Suppressor macrophage treated with lipopolysaccharide for 4 hours (primary cell): ENCODE results near the gene DNM2.
"Not testable (repeated sequence)": the region's sequence is repeated elsewhere in the genome, so short reads cannot be mapped to it uniquely, and the experiment has no call there.

Experiments used
- DNase-seq: peaks from one replicate; pipeline ENCODE4 v3.0.0-alpha.2; 2020

The DNM2 gene

DNA sequence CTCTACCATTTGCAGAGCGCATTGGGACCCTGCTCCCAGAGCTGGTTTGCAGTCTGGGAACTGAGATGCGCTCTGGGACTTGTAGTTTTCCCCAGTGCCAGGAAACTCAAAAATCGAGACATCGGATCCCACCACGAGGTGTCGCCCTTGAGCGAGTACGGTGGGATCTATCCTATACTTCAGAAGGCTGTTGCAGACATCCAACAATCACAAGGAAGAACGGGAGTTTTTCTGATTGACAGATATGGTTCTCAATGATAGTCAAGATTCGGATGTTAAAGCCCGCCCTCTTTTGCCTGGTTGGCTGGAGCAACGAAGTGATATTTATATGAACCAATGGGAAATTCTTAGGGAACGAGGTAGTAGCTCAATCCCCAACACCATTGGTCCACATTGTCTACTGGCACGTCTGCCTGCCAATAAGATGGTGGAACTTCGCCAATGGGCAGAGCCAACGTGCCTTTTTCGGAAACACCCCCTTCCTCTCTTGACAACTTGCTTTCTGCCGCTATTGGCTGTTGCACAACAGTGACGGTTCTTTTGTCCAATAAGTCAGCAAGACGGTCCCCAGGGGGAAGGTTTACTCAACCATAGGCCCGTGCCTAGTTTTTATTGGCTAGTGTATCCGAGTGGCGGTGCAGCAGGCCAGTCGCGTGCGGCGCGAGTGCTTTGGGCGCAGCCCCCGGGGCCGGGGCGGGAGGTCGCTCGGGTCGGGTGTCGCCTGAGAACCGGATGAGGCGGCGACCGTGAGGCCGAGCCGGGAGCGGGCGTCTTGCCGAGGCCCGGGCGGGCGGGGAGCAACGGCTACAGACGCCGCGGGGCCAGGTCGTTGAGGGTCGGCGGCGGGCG is at the start of gene DNM2:
Gene DNM2, plus strand, starts transcription at position 724 of the 849 bp plus-strand sequence. CDS start 164 bp downstream, outside the sequence.
- peak; percentile 100 for DNase-seq

DNA sequence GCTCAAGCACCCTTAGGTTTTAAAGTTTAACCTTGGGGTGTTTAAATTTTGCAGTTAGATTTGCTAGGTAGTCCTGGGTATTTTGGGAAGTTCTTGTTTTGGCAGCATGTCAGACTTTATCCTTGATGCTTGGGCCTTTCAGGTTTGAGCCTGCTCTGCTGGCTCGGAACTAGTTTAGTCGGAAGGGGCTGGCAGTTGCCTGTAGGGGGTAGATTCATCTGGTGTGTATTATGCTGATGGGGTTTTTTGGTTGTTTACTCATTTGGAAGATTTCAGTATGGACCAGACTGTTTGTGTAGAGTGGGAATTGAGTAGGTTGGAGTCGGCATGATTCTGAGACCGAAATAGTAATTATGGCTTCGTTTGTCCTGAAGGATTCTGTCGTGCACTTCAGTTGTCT is 48.6 kb upstream of the DNM2 start:
- DNase-seq, result no peak

DNA sequence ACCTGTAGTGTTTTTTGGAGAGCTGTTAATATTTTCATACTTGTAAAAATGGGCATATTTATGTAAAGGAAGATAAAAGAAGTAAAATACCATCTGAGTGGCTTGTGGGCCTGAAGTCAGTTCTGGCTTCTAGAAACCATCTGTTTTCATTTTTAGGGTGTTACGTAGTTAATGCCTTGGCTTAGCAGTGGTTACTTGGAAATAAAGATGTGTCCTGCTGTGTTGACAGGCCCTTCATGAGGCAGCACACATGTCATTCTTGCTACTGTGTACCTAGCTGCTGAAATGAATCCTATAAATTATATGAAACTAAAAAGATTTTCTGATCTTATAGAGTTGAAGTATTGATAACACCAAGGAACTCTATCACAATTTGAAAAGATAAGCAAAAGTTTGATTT is 47.7 kb upstream of the DNM2 start:
- no peak for DNase-seq

DNA sequence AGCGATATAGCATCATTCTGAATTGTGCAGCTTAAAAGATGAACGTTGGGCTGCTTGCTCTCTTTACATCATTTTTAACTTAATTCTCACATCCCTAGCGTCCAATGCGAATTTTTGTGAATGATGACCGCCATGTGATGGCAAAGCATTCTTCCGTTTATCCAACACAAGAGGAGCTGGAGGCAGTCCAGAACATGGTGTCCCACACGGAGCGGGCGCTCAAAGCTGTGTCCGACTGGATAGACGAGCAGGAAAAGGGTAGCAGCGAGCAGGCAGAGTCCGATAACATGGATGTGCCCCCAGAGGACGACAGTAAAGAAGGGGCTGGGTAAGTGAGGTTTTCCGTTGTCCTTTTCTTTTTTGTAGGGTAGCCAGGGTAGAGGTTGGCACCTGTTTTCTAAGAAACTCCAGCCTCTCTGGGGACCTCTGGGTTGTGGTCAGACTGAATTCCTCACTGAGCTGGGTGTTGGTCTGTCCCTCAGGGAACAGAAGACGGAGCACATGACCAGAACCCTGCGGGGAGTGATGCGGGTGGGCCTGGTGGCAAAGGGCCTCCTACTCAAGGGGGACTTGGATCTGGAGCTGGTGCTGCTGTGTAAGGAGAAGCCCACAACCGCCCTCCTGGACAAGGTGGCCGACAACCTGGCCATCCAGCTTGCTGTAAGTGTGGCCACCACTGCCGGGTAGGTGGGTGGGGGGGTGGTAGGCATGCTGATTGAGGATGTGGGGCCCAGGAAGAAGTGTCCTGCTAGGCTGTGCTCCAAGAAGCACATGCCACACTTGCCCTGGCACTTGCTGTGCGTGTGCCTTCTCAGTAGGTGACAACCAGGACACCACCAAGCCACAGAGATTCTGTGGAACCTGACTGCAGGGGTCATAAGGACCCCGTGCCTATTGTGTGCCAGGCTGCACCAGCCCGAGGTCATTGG is 46.7 kb upstream of the DNM2 start:
- DNase-seq, result no peak

DNA sequence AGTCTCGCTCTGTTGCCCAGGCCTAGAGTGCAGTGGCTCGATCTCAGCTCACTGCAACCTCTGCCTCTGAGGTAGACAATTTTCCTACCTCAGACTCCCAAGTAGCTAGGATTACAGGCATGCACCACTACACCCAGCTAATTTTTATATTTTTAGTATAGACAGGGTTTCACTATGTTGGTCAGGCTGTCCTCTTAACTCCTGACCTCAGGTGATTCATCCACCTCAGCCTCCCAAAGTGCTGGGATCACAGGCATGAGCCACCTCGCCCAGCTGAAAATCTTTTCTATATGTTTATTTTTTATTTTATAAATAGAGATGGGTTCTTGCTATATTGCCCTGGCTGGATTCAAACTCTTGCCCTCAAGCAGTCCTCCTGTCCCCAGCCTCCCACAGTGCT is 46.0 kb upstream of the DNM2 start:
- DNase-seq, result not testable (repeated sequence)

DNA sequence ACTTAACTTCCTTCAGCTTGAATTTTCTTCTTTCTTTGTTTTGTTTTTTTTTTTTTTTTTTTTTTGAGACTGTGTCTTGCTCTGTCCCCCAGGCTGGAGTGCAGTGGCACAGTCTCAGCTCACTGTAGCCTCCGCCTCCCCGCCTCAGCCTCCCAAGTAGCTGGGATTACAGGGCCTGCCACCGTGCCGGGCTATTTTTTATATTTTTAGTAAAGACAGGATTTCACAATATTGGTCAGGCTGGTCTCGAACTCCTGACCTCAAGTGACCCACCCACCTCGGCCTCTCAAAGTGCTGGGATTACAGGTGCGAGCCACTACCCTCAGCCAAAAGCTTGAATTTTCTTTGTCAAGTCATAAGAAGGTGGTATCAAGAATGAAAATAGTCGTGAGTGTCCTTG is 42.7 kb upstream of the DNM2 start:
- not testable (repeated sequence) for DNase-seq

DNA sequence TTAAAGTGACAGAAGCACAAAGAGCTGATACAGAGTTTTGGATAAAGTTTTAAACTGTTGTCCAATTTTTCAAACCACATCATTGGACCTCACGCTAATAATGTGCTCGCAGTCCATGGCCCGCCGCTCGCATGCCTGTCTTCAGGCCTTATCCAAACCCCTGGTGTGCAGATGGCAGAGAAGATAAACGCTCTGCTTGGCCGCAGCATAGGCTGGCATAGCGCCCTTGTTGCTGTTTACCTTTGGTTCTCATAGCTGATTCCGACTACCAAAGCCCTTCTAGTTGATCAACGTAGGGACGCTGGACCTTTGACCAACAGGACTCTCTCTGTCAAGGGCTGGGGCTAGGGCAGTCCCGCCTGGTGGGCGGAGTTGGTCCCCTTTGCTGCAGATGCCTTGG is 40.1 kb upstream of the DNM2 start:
- DNase-seq, result no peak

DNA sequence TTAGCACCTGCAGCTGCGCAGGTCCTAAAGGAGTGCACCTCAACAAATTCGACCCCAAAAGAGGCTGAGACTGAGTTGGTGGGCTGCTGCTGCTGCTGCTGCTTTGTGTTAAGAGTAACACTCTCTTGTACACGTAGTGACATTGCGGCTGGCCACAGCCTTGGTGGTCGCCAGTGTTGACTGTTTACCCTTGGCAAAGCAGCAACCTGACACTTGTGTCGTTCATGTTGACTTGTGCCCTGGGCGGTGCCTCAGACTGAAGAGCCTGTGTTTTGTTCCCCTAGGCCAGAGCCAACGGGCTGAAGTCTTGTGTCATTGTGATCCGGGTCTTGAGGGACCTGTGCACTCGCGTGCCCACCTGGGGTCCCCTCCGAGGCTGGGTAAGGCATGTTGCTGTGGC is 39.1 kb upstream of the DNM2 start:
- DNase-seq, result no peak

DNA sequence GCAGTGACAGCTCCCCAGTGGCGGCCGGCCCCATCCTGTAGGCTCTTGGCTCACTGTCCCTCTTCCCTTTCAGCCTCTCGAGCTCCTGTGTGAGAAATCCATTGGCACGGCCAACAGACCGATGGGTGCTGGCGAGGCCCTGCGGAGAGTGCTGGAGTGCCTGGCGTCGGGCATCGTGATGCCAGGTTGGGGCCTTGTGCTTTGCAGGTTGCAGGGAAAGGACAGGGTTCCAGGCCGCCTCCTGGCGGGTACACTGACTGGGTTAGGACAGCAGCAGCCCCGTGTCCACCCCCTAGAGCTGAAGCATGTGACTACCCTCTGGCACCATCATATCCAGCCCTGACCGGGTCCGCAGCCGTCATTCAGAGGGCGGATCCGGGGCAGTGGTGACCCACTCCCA is 38.1 kb upstream of the DNM2 start:
- no peak for DNase-seq

DNA sequence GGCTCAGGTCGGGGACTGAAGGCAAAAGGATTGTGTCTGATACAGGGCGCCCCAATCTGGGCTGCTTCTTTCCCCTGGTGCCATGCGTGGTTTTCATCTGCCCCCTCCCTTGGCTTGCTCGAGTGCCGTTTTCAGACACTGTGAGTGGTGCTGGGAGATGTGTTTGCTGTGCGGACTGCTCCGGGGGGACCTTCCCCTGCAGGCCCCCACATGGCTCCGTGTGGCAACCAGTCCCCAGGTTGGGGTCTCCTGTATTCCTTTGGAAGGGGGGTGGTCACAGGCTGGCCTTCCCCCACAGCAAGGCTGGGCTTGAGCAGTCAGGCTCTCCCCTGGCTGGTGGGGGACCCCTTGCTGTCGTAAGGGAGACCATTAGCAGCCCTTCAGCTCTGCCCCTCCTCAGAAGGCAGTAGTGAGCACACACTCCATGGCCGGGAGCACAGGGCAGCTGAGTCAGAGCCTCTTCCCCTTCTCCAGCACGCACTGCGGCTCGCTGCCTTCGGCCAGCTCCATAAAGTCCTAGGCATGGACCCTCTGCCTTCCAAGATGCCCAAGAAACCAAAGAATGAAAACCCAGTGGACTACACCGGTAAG is 37.2 kb upstream of the DNM2 start:
- DNase-seq, result no peak

DNA sequence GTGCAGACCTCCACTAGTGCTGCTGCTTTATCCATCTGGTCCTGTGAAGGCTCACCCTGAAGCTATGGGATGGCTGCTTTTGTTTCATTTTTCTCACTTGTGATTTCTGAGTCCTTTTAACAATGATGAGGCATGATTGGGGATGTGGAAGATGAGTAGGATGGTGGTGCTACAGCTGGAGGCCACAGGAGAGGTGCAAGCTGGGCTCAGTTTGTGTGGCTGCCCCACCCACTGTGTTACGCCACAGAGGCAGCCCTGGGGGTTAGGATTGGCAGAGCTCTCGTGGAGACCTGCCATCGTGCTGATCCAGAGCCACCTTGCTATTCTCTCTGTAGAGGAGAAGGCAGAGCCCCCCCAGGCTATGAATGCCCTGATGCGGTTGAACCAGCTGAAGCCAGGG is 36.2 kb upstream of the DNM2 start:
- DNase-seq, result no peak

DNA sequence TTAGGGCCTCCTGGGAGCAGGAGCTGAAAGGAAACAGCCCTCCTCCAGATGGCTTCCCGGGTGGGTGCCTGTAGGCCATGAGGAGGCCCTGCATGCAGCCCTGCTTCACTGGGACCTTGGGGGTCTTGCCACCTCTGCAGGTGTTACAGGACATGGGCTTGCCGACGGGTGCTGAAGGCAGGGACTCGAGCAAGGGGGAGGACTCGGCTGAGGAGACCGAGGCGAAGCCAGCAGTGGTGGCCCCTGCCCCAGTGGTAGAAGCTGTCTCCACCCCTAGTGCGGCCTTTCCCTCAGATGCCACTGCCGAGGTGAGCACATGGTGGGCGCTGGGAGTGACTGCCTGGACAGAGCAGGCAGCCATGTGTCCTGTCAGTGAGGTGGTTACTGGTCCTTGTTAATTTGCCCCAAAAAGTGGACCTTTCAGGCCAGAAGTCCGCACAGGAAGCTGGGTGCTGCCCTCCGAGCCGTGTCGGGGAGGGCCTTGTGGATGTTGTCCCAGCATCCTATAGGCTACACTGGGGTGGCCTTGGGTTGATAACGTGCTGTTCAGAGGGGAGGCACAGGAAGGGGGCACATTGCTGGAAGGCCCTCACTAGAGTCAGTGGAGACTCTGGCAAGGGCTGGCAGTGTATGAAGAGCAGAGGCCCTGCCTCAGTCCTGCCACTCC is 35.3 kb upstream of the DNM2 start:
- DNase-seq, result no peak

DNA sequence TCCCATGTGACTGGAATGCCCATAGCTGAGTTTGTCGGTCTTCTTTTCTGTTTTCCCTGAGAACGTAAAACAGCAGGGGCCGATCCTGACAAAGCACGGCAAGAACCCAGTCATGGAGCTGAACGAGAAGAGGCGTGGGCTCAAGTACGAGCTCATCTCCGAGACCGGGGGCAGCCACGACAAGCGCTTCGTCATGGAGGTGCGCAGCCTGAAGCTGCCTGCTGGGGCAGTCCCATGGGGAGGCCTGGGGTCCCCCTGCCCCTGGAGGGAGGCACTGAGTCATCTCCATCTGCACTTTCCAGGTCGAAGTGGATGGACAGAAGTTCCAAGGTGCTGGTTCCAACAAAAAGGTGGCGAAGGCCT is 34.8 kb upstream of the DNM2 start:
- DNase-seq, result no peak

DNA sequence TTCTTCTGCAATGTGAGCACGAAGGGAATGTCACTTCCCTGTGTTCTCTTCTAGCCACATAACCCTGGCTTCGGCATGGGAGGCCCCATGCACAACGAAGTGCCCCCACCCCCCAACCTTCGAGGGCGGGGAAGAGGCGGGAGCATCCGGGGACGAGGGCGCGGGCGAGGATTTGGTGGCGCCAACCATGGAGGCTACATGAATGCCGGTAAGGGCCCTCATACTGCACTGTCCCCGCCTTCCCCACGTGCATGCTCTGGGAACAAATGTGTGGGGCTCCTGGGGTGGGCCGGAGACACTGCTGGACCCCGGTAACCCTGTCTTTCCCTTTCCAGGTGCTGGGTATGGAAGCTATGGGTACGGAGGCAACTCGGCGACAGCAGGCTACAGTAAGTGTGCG is 34.3 kb upstream of the DNM2 start:
- no peak for DNase-seq

DNA sequence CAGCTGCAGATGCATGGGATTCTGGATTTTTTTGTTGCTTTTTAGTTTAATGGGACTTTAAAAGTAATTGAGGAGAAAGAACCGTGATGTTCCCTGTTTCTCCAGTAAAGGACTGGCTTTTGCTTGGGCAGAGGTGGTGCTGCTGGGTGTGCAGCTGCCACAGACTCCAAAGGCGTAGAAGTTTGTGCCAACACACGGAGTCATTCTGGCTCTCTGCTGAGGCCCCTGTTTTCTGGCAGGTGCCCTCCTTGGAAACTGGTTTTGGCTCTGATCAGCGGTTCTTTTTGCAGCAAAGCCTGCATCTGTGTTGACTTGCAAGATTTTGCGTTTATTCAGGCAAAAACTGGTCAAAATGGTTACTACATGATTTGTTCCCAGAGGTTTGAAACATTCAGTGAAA is 32.7 kb upstream of the DNM2 start:
- no peak for DNase-seq

DNA sequence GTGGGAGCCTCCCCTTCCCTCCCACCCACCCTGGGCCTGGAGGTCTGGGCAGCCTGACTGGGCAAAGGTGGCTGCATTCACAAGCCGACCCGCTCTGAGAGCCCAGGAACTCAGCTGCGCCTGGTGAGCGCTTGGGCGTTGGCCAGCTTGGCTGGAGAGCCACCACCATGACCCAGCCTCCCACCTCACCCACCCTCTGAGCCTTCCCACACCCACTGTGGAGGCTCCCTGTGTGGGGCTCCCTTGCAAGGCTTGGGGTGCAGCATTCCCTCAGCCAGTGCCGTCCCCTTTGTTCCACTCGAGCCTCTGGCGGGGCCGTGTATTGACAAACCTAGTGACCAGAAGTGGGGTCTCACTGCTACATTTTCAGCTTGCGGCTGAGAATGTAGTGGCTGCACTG is 31.7 kb upstream of the DNM2 start:
- no peak for DNase-seq

DNA sequence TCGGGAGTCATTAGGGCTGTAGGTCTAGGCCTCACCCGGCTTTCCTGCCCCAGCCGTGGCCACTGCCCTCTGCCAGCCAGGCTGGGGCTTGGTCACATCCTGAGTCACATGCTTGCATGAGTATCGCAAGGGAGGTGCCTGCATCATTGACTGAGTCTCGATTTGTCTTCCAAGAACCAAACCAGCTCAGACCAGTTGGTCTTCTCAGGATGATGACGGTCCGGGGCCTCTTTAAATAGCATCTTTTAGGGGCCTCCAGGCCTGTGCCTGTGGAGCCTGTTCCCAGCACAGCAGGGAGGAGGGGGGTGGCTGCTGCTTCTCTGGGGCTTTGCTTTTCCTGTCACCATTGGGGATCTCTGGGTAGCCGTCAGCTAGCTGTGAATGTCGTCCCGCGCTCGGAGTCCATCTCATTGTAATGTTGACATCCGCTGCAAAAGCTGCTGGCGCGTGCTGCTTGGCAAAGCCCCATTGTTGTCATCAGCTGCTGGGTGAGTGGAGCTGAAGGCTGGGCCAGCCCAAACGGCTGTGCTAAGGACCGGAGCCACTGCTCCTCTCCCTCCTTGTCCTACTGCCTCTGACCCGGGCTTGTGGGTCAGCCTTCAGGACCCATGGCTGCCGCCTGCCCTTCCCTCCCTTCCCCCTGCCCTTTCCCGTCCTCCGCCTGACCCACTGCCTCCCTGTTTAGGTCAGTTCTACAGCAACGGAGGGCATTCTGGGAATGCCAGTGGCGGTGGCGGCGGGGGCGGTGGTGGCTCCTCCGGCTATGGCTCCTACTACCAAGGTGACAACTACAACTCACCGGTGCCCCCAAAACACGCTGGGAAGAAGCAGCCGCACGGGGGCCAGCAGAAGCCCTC is 31.0 kb upstream of the DNM2 start:
- DNase-seq, result no peak

DNA sequence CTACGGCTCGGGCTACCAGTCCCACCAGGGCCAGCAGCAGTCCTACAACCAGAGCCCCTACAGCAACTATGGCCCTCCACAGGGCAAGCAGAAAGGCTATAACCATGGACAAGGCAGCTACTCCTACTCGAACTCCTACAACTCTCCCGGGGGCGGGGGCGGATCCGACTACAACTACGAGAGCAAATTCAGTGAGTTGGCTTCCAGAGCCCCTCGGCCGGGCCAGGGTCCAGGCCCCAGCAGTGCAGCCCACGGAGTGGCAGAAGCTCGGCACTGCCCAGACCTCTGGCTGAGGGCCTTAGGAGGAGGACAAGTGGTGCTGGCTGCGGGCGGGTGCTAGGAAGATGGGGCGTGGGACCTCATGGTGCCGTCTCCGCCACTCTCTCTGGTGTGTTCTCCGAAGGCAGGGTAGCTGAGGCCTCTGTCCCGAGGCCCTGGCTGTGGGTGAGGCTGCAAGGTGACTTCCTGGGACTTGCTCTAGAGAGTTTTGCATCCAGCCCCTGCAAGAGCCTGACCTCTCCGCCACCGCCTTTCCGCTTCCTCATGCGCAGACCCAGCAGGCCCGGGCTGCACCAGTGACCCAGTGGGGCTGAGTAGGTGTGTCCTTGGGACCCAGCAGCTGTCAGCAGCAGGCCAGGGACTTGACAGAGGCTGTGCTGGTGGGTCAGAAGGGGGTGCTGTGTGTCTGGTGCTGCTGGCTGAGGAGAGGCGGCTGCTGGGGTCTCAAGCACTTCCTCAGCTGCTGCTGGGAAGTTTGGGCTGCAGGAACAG is 30.2 kb upstream of the DNM2 start:
- no peak for DNase-seq

DNA sequence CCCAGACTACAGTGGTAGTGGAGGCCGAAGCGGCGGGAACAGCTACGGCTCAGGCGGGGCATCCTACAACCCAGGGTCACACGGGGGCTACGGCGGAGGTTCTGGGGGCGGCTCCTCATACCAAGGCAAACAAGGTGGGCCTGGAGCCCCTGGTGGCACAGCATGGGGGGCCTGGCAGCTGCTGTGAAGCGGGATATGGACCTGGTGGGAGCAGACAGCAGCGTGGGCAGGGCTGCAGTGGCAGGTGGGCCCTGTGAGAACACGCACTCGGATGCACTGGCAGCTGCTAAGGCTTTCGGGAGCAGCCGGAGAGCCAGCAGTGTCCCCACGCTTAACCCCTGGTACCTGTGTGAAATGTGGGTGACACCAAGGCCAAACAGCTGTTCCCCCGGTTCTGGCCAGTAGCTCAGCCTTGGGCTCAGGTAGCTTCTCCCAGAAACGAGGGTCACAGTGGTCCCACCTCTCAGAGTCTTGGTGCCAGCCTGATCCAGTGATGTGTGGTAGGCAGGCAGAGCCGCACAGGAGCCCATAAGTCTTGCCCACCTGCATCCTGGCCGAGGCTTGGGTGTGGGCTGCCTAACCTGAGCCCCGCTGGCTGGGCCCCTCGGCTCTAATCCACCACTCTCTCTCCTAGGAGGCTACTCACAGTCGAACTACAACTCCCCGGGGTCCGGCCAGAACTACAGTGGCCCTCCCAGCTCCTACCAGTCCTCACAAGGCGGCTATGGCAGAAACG is 29.2 kb upstream of the DNM2 start:
- no peak for DNase-seq

DNA sequence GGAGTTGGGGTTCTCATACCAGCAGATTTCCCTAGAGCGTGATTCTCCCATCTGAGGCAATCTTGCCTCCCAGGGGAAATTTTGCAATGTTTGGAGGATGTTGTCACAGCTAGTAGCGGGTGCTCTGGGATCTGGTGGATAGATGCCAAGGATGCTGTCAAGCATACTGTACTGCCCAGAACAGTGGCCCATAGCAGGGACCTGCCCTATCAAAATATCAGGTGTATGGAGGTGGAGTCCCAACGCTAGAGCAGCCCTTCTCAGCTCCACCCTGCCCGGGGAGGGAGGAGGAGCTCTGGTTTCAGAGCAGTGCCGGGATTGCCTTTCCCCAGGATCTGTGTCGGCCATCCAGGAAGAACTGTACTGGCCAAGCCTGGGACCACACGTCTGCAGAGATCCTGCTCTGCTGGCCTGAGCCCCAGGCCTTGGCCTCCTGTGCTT is 27.5 kb upstream of the DNM2 start:
- DNase-seq, result peak; percentile 6
